Adrenal gland (tissue), 12 donors: ENCODE measurements around the gene C19orf25. TPM values are rescaled to one million over a fixed set of nuclear protein-coding genes. Genes with fewer than 3 reads are reported as not detected.

ENCODE experiments used
- DNase-seq, 7 donors: peaks; one replicate each; pipeline ENCODE4 v3.0.0-alpha.2; 2019 to 2020
- H3K27ac ChIP-seq, 5 donors: fragments of 200-600 bp; sonication (generic) in 4 of 5; 1 replicate in 3 of 5; 2 replicates in 2 of 5; pipeline versions ENCODE4 v1.5.1 to v1.8.0; 2016 to 2020; ENCODE audit warnings: mild to moderate bottlenecking in 1 of 5
- H3K27me3 ChIP-seq: fragments of 200-600 bp; 2 replicates; pipeline ENCODE4 v1.8.0; 2021
- H3K36me3 ChIP-seq, 2 donors: fragments of 200-600 bp; replicated peaks in 1 of 2; 1 replicate in 1 of 2; 2 replicates in 1 of 2; pipeline versions ENCODE4 v1.5.1 to v1.8.0; 2018 to 2022
- H3K4me1 ChIP-seq, 2 donors: fragments of 200-600 bp; replicated peaks in 1 of 2; 1 replicate in 1 of 2; 2 replicates in 1 of 2; pipeline versions ENCODE4 v1.5.1 to v1.8.0; 2018 to 2021
- H3K4me3 ChIP-seq, 4 donors: fragments of 200-600 bp; sonication (generic) in 3 of 4; one replicate each; pipeline ENCODE4 v1.5.1; 2016 to 2018
- H3K9me3 ChIP-seq, 3 donors: fragments of 200-600 bp; sonication (generic) in 1 of 3; replicated peaks in 1 of 3; 1 replicate in 2 of 3; 2 replicates in 1 of 3; pipeline versions ENCODE4 v1.5.1 to v1.8.0; 2016 to 2021
- POLR2A ChIP-seq, 2 donors: fragments of 450-650 bp; IDR thresholded peaks; one replicate each; pipeline ENCODE4 v1.6.1; 2017; ENCODE audit warnings: antibody characterized with exemption in 2 of 2, mild to moderate bottlenecking in 2 of 2, moderate library complexity in 1 of 2
- WGBS, 4 donors: extraction: QIAGEN DNeasy Blood & Tissue Kit in 2 of 4; methylation state at CpG; one replicate each; pipeline versions ENCODE4 v1.1.5 to v1.1.7; 2013 to 2017; 5-methylcytosine and 5-hydroxymethylcytosine counted together
- intact Hi-C, 2 donors: fragments of 100-400 bp; cut with DNase I; formaldehyde crosslinking; loops; one replicate each; pipeline versions ENCODE4 v1.14.1 to v1.15.0; 2022 to 2023
- polyA plus RNA-seq, 3 donors: library from polyadenylated mRNA; stranded (reverse); fragments of 200-250 nt in 2 of 3; fragments of 350-450 nt in 1 of 3; fragmentation: Illumina TruSeq in 1 of 3; extraction: RNeasy Lipid Tissue Mini Kit (QIAGEN cat#74804) in 1 of 3; gene quantifications; one replicate each; pipeline ENCODE4 v1.2.3, GENCODE V29; 2013 to 2014
- total RNA-seq, 9 donors: library from RNA; depleted of rRNA in 4 of 9; stranded (reverse); fragments of >200 nt in 4 of 9; fragments of 120-200 nt in 1 of 9; fragmentation: NEBNext Ultra II Directional in 1 of 9; extraction: Animal tissue kit (Norgen Biotek cat#: 25700) in 1 of 9; gene quantifications; one replicate each; pipeline versions ENCODE4 v1.1.0 to v1.2.4, GENCODE V29; 2013 to 2023
- TF ChIP-seq, protein P1 (sequence below), 6 experiments: fragments of 450-650 bp in 4 of 6; fragments of 200-600 bp in 2 of 6; sonication (generic) in 1 of 6; IDR thresholded peaks; 1 replicate in 5 of 6; 2 replicates in 1 of 6; pipeline versions ENCODE4 v1.5.1 to v1.8.0; 2016 to 2021; ENCODE audit warnings: antibody characterized with exemption in 6 of 6, mild to moderate bottlenecking in 2 of 6, moderate library complexity in 1 of 6
- donor health status: healthy with polysubstance abuse.
- donor health status: Bipolar disorder and iron deficiency.
- donor health status: DM: yes; HTN: yes; CAD: no.
- donor health status: DM: no; HTN: no; CAD: no.
- donor health status: DM: no; HTN: no; CAD: no.
- donor health status: DM: yes; HTN: yes; CAD: no.

Gene C19orf25
- total and polyA plus RNA-seq, 12 donors, result 6.0 to 60.4 (median 34.7) TPM

DNA sequence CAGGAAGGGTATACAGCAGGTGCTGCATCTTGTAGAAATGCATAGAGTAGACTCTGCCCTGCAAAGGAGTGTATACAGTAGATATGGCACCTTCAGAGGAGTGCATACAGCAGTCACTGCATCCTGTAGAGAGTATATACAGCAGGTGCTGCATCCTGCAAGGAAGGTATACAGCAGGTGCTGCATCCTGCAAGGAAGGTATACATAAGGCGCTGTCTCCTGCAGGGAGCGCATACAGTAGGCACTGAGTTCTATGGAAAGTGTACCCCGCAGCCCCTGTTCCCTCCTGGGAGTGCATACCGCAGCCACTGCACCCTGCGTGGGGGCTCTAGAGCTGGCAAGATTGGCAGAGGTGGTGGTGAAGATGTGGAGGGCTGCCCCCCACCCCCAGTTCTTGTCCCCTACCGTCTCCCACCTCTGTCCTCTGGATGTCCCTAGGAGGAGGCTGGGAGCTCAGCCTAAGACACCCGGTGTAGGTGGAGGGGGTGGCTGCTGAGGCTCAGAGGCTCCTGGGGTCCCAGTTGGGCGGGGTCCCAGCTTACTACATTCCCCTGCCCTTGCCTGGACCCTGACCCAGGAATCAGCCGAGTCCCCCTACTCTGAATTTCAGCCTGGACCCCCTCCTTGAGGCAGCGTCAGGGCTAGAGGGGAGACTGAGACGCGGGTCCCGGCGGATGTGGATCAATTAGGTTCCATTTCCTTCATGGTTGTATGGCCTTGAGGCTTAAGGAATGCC lies 36.1 kb upstream of the C19orf25 start:
- peaks cover 4 to 7% of the 10 kb centered on the region in 2 donors for H3K4me1 ChIP-seq
- no peak for TF ChIP-seq POLR2A (IDR thresholded peaks at IDR 0.05)
- TF ChIP-seq, protein P1, sequence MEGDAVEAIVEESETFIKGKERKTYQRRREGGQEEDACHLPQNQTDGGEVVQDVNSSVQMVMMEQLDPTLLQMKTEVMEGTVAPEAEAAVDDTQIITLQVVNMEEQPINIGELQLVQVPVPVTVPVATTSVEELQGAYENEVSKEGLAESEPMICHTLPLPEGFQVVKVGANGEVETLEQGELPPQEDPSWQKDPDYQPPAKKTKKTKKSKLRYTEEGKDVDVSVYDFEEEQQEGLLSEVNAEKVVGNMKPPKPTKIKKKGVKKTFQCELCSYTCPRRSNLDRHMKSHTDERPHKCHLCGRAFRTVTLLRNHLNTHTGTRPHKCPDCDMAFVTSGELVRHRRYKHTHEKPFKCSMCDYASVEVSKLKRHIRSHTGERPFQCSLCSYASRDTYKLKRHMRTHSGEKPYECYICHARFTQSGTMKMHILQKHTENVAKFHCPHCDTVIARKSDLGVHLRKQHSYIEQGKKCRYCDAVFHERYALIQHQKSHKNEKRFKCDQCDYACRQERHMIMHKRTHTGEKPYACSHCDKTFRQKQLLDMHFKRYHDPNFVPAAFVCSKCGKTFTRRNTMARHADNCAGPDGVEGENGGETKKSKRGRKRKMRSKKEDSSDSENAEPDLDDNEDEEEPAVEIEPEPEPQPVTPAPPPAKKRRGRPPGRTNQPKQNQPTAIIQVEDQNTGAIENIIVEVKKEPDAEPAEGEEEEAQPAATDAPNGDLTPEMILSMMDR (IDR thresholded peaks at IDR 0.05), result no peak
- intact Hi-C loops, result loop anchor here in 1 of 2 donors (10.0 kb wide), 1 partner anchor 230 kb away; the partner anchor contains the start of gene EFNA2
- no peak for DNase-seq
- peaks cover 22% of the 10 kb centered on the region for H3K27me3 ChIP-seq
- WGBS, 4 donors, result 62 to 83% (median 70%) methylated on average over 8 to 14 of the region's 14 CpGs
- no peak overlapping the region for H3K27ac ChIP-seq
- H3K4me3 ChIP-seq, result no peak overlapping the region
- H3K36me3 ChIP-seq, result no peaks in the 10 kb centered on the region
- no peaks in the 10 kb centered on the region for H3K9me3 ChIP-seq

DNA sequence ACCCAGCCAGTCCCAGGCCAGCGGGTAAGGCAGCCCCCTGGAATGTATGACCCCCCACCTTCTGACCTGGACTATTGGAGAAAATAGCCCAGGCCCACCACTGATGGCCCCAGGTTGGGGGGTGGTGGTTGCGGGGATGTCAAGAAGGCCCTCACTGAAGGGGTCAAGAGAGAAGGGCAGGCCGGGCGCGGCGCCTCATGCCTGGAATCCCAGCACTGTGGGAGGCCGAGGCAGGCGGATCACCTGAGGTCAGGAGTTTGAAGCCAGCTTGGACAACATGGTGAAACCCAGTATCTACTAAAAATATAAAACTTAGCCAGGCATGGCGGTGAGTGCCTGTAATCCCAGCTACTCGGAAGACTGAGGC lies 35.3 kb upstream of the C19orf25 start:
- 57 to 82% (median 73%) methylated on average over 7 to 10 of the region's 10 CpGs for WGBS, 4 donors
- peaks cover 22% of the 10 kb centered on the region for H3K27me3 ChIP-seq
- H3K36me3 ChIP-seq, result no peaks in the 10 kb centered on the region
- no peaks in the 10 kb centered on the region for H3K9me3 ChIP-seq
- TF ChIP-seq, protein P1 (IDR thresholded peaks at IDR 0.05), result no peak
- TF ChIP-seq POLR2A (IDR thresholded peaks at IDR 0.05), result no peak
- H3K27ac ChIP-seq, result no peak overlapping the region
- no peak overlapping the region for H3K4me3 ChIP-seq
- intact Hi-C loops, result loop anchor here in 1 of 2 donors (10.0 kb wide), 1 partner anchor 229 kb away; the partner anchor contains the start of gene EFNA2
- peaks cover 4 to 7% of the 10 kb centered on the region in 2 donors for H3K4me1 ChIP-seq
- DNase-seq, result no peak

DNA sequence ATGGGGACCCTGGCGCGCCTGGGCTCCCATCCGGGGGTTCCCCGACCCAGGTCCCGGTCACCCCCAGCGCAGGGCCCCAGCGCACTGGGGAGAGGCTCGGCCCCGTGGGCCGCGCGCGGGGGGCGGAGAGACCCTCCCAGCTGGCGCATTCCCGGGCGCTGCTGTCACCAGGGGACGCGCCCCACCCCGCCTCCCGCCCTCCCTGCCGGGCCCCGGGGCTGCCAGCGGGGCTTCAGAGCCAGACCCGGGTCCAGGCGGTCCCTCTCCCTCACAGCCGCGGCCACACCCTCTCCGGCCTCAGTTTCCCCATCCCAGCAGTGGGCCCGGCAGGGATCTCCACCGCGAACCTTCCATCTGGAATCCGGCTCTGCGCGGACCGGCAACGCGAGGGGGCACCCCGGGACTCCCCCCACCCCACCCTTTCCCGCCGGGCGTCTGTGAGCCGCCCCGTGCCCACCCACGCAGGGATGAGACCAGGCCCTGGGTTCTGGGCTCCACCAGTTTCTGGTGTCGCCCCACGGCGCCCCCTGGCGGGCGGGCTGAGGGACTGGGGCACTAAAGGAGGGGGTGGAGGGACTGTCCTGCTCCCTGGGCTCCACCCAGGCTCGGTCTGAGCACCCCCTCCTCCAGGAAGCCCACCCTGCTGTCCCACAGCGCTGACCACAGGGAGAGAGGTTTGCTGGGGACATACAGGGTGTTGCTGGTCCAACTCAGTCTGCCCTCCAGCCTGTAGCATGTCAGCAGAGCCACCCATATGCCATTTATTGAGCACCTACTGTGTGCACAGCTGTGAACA lies 34.7 kb upstream of the C19orf25 start:
- WGBS, 4 donors, result 2 to 10% (median 7%) methylated on average over 4 to 52 of the region's 52 CpGs
- no peak for TF ChIP-seq POLR2A (IDR thresholded peaks at IDR 0.05)
- TF ChIP-seq, protein P1 (IDR thresholded peaks at IDR 0.05), result peak; percentile 27 to 55 (median 46)
- H3K36me3 ChIP-seq, result no peaks in the 10 kb centered on the region
- peaks cover 4 to 7% of the 10 kb centered on the region in 2 donors for H3K4me1 ChIP-seq
- H3K9me3 ChIP-seq, result no peaks in the 10 kb centered on the region
- peak in 2 of 7 donors; percentile 35 to 36 for DNase-seq
- intact Hi-C loops, result loop anchor here in 1 of 2 donors (10.0 kb wide), 1 partner anchor 229 kb away; the partner anchor contains the start of gene EFNA2
- peaks cover 22% of the 10 kb centered on the region for H3K27me3 ChIP-seq
- peak overlapping the region in 1 of 4 donors; percentile 57 for H3K4me3 ChIP-seq
- peak overlapping the region in 1 of 5 donors; percentile 30 for H3K27ac ChIP-seq
